ENCODE data around the gene ESPN.
A peak's percentile ranks its signal among the peaks of the same experiment; 100 is the strongest.
"Not testable (repeated sequence)": the region's sequence is repeated elsewhere in the genome, so short reads cannot be mapped to it uniquely, and the experiment has no call there.

Gene ESPN

GRCh38 chr1:6448749-6449631, 24.4 kb downstream of the ESPN start:
- no peak for DNase-seq

- DNase-seq, result no peak
Observed at GRCh38 chr1:6450005-6450450, 25.5 kb downstream of the ESPN start.

DNA sequence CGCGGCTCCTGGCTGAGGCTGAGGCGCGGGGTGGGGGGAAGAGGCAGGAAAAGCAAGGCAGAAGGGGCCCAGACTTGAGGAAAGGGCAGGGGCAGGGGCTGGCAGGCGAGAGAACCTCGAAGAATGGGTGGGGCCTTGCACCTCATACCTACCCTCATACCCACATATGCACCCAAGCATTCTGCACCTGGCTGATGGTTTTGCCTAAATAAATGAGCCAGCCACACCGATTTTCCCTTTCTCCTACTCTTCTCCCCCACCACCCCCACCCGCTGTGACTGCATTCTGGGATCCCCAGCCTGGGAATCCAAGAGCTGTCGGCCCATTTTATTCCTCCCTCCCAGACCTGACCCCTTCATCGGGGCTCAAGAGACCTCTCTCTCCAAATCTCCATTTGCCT, 25.9 kb downstream of the ESPN start:
- DNase-seq, result not testable (repeated sequence)

DNA sequence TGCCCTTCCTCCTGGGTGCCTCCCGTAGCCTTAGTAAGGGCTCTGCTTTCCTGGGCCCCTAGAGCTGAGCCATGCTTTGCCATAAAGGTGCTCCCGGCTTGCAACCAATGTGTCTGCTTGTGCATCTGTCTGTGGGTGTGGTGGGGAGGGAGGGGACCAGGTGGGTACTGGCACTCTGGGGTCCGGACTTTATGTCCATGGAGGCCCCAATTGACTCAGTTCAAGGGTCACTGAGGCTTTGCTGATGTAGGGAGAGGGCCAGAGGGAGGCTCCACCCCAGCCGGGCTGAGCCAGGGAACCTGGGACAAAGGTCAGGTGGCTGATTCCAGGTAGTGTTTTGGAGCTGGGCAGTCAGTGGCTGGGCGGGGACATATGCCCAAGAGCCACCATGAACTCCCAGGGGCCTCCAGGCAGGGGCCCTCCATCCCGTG, 26.4 kb downstream of the ESPN start:
- DNase-seq, result no peak

- DNase-seq, result not testable (repeated sequence)
Observed at GRCh38 chr1:6453895-6454855, 29.6 kb downstream of the ESPN start.

- no peak for DNase-seq
Observed at GRCh38 chr1:6454856-6455751, 30.5 kb downstream of the ESPN start.

GRCh38 chr1:6455752-6456520, 31.4 kb downstream of the ESPN start:
- not testable (repeated sequence) for DNase-seq

GRCh38 chr1:6456800-6457466, 32.4 kb downstream of the ESPN start:
- DNase-seq, result no peak

GRCh38 chr1:6459850-6460265, 35.3 kb downstream of the ESPN start:
- DNase-seq, result peak in 1 of 4 experiments; percentile 26

DNA sequence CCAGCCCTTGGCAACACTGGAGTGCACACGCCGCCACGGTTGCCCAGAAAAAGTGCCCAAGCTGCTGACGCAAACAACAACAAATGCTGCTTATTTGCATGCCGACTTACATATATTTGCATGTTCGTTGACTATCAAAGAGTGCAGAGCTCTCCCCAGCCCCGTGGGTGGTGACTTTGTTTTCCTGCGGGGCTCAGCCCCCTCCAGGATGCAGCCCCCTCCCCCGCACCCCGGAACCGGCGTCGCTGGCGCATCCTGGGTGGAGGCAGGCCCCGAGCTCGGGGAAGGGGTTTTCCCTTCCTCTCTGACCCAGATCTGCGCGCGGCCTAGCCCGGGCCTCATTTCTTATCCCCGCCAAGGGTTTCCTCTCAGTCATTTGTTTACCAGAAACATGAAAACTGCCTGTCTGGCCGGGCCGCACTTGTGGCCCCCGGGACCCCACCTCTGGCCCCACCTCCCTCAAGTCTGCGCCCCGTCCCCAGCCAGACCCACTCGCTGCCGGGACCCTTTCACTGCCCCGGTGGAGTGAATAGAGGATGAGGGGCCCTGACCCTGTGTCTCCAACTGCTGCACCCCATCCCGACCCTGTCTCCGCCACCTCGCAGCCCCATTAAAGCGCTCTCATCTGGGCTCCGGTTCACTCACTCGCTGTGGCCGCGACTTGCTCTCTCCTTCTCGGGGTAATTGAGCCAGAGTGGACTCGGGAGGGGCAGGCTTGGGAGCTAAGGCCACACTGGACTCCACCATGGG, 35.9 kb downstream of the ESPN start:
- DNase-seq, result peak; percentile 50 to 85 (median 66)

DNA sequence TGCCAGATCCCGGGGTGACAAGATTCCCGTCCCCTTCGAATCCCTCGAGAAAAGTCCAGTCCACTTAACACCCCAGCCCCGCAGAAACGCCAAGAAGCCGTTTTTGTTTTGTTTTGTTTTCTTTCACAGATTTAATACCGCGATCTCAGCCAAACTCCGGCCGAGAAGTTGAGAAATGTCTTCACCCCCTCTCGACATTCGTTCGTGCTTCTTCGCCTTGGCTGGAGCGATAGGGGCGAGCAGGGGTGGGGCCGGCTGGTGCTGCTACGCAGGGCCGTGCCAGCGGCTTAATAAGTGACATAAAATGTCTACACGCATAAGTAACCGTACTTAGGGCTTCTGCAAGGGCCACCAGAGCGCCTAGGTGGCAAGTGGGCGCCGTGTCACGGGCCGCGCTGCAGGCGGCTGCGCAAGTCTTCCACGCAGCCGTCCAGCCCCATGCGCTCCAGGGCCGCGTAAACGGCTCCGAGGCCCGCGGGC, 36.5 kb downstream of the ESPN start:
- DNase-seq, result no peak

DNA sequence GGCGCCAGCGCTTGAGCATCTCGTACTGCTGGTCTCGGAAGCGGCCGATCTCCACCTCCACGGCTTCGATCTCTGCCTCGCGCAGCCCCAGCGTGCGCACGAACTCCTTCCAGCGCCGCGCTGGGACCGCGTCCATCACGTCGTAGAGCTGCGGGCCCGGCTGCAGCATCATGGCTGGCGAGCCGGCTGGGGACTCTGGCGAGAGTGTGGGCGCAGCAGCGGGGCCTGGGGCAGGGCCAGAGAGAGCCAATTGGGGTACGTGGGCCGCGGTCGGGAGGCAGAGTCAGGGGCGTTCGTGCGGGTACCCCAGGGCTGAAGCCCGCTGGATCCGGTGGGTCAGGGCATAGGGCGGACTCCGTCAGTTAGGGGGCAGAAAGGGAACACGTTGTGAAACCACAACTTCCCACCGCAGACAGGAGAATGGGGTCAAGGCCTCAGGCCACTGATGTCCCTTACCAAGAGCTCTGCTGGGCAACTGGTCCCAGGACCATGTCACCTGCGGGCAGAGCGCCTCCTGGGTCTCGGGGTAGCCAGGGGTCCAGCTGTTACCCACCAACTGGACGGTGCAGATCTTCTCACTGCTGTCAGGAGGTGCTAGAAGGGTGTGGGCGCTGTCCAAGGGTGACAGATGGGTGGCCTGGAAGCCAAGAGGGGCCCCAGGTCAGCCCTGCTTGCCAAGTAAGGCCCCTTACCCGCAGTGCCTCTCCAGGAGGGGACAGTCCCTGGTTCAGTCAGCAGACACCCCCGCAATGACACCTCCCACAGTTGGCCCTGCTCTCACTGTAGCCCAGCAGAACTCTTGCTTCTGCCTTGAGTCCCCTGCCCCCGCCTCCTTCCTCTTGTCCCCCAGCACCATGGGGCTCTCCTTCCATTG, 37.2 kb downstream of the ESPN start:
- DNase-seq, result no peak

- no peak for DNase-seq
Observed at GRCh38 chr1:6462412-6463119, 38.0 kb downstream of the ESPN start.

- no peak for DNase-seq
Observed at GRCh38 chr1:6463120-6463412, 38.5 kb downstream of the ESPN start.

GRCh38 chr1:6464514-6464836, 39.9 kb downstream of the ESPN start:
- no peak for DNase-seq

GRCh38 chr1:6464915-6465314, 40.3 kb downstream of the ESPN start:
- no peak for DNase-seq

DNA sequence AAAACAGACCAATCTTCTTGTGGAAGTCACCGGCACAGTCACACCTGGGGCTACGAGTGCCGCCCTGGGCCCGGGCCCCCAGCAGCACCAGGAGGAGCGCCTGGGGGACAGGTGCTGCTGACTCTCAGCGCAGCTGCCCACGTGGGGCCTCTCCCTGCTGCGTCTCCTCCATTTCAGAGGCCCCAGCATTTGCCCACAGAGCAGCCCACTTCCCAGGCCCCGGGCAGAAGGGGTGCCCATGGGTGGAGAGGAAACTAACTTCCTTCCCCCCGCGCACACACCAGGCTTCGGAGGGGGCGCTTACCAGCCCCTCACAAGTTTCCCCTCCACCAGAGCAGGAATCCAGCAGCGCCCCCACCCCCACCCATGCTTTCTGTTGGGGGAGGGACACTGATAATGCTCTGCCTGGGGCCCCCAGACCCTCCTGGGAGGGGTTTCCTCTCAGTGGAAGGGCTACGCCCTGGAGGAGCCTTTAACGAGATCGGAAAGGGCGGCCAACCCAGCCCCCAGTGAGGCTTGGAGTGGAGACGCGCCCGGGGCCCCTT, 41.0 kb downstream of the ESPN start:
- peak in 1 of 4 experiments; percentile 21 for DNase-seq

- DNase-seq, result peak; percentile 26 to 42 (median 34)
Observed at GRCh38 chr1:6466023-6466422, 41.4 kb downstream of the ESPN start, which contains the start of gene TNFRSF25. Gene TNFRSF25, minus strand, starts transcription at chr1:6466173. Its CDS starts 66 bp downstream, at chr1:6466107.
